ENCODE results near the gene HLA-DMA. TPM values are rescaled to one million over a fixed set of nuclear protein-coding genes. Genes with fewer than 3 reads are reported as not detected.
A peak's percentile ranks its signal among the peaks of the same experiment; 100 is the strongest.

HLA-DMA gene
- total and polyA plus RNA-seq, 5 experiments from 2014 or later: 23.7 to 39.7 (median 37.4) TPM

GRCh38 chr6:32905078-32905477 is 47.8 kb downstream of the HLA-DMA start:
- POLR2A ChIA-PET: interaction anchor here (0.9 to 2.5 kb wide), 3 partner anchors 8 to 67 kb away, joined by 3 to 13 read pairs (median 5); no protein-coding TSS in a partner anchor
- no peak for DNase-seq
- Mint-ChIP-seq H3K4me1 (no peaks in the 10 kb centered on the region), H3K36me3 (peaks cover 0 to 11% (median 6%) of the 10 kb centered on the region in 3 donors), H3K27me3 (no peaks in the 10 kb centered on the region), H3K9me3 (no peaks in the 10 kb centered on the region), H3K27ac (peak overlapping the region in 1 of 10 donors; percentile 21), H3K4me3 (no peak overlapping the region)
- ATAC-seq: no peak

- peak overlapping the region in 1 of 10 donors; percentile 32 for H3K27ac Mint-ChIP-seq
- H3K4me1 Mint-ChIP-seq: no peaks in the 10 kb centered on the region
- DNase-seq (no peak), ATAC-seq (no peak)
- H3K27me3 Mint-ChIP-seq: no peaks in the 10 kb centered on the region
- POLR2A ChIA-PET: interaction anchor here (0.9 to 2.5 kb wide), 2 partner anchors 9 to 10 kb away, joined by 3 to 13 read pairs; no protein-coding TSS in a partner anchor
- H3K36me3 Mint-ChIP-seq: peaks cover 0 to 11% (median 6%) of the 10 kb centered on the region in 3 donors
- no peaks in the 10 kb centered on the region for H3K9me3 Mint-ChIP-seq
- H3K4me3 Mint-ChIP-seq: no peak overlapping the region
Observed at GRCh38 chr6:32903952-32904351, 48.9 kb downstream of the HLA-DMA start.

Other genes starting within 250 kb of the HLA-DMA start
- 1 to 10 TPM; 1.1 to 1.6 TPM for gene HLA-DQA2, start 211.7 kb downstream of the HLA-DMA start, total RNA-seq
- 1 to 10 TPM in 1 of 3 donors, not detected in 2; 2.8 TPM for gene HLA-DQA2, start 211.7 kb downstream of the HLA-DMA start, polyA plus RNA-seq
- gene HLA-DQB2, start 189.6 kb downstream of the HLA-DMA start, total RNA-seq: 1 to 10 TPM in 1 of 2 experiments, under 1 TPM in 1; 0.74 to 1.2 TPM
- gene HLA-DQB2, start 189.6 kb downstream of the HLA-DMA start, polyA plus RNA-seq: 1 to 10 TPM in 1 of 3 donors, under 1 TPM in 1, not detected in 1; 0.91 to 2.2 TPM
- gene HLA-DOB, start 136.1 kb downstream of the HLA-DMA start, total RNA-seq: 1 to 10 TPM; 3.9 to 5.6 TPM
- under 1 TPM in 2 of 3 donors, not detected in 1; 0.43 to 0.75 TPM for gene HLA-DOB, start 136.1 kb downstream of the HLA-DMA start, polyA plus RNA-seq
- 100 to 1,000 TPM in 1 of 2 experiments, 10 to 100 TPM in 1; 96.2 to 117 TPM for gene TAP2, start 114.4 kb downstream of the HLA-DMA start, total RNA-seq
- 10 to 100 TPM; 24.2 to 36.6 (median 25.3) TPM for gene TAP2, start 114.4 kb downstream of the HLA-DMA start, polyA plus RNA-seq
- gene PSMB8, start 109.0 kb downstream of the HLA-DMA start, total RNA-seq: 100 to 1,000 TPM; 133 to 138 TPM
- 100 to 1,000 TPM; 350 to 386 (median 386) TPM for gene PSMB8, start 109.0 kb downstream of the HLA-DMA start, polyA plus RNA-seq
- 100 to 1,000 TPM; 113 TPM for gene TAP1, start 99.4 kb downstream of the HLA-DMA start, total RNA-seq
- gene TAP1, start 99.4 kb downstream of the HLA-DMA start, polyA plus RNA-seq: 100 to 1,000 TPM; 197 to 283 (median 230) TPM
- gene PSMB9, start 98.9 kb downstream of the HLA-DMA start, total RNA-seq: 100 to 1,000 TPM; 102 to 104 TPM
- 100 to 1,000 TPM; 402 to 432 (median 424) TPM for gene PSMB9, start 98.9 kb downstream of the HLA-DMA start, polyA plus RNA-seq
- gene HLA-DMB, start 12.1 kb downstream of the HLA-DMA start, total RNA-seq: 10 to 100 TPM; 23.0 to 23.5 TPM
- 10 to 100 TPM; 10.8 to 22.5 (median 16.8) TPM for gene HLA-DMB, start 12.1 kb downstream of the HLA-DMA start, polyA plus RNA-seq
- gene BRD2, start 15.5 kb upstream of the HLA-DMA start, total RNA-seq: 100 to 1,000 TPM; 454 to 455 TPM
- 10 to 100 TPM; 24.5 to 72.8 (median 29.8) TPM for gene BRD2, start 15.5 kb upstream of the HLA-DMA start, polyA plus RNA-seq
- gene HLA-DOA, start 56.5 kb upstream of the HLA-DMA start, total RNA-seq: 10 to 100 TPM; 50.7 to 51.7 TPM
- gene HLA-DOA, start 56.5 kb upstream of the HLA-DMA start, polyA plus RNA-seq: 10 to 100 TPM; 26.4 to 61.0 (median 33.2) TPM
- 10 to 100 TPM; 32.6 to 35.9 TPM for gene HLA-DPA1, start 120.6 kb upstream of the HLA-DMA start, total RNA-seq
- gene HLA-DPA1, start 120.6 kb upstream of the HLA-DMA start, polyA plus RNA-seq: 100 to 1,000 TPM in 1 of 3 donors, 10 to 100 TPM in 2; 19.5 to 121 (median 77.1) TPM
- gene HLA-DPB1, start 122.9 kb upstream of the HLA-DMA start, total RNA-seq: 10 to 100 TPM; 42.8 to 44.0 TPM
- gene HLA-DPB1, start 122.9 kb upstream of the HLA-DMA start, polyA plus RNA-seq: 100 to 1,000 TPM in 2 of 3 donors, 10 to 100 TPM in 1; 62.2 to 228 (median 186) TPM
- 1 to 10 TPM; 7.5 to 8.0 TPM for gene COL11A2, start 239.4 kb upstream of the HLA-DMA start, total RNA-seq
- gene COL11A2, start 239.4 kb upstream of the HLA-DMA start, polyA plus RNA-seq: under 1 TPM; 0.08 to 0.48 (median 0.13) TPM
- gene RXRB, start 247.6 kb upstream of the HLA-DMA start, total RNA-seq: 100 to 1,000 TPM; 126 to 127 TPM
- 10 to 100 TPM in 1 of 3 donors, 1 to 10 TPM in 2; 6.6 to 10.9 (median 7.3) TPM for gene RXRB, start 247.6 kb upstream of the HLA-DMA start, polyA plus RNA-seq
- gene SLC39A7, start 247.8 kb upstream of the HLA-DMA start, total RNA-seq: 10 to 100 TPM; 35.5 to 36.4 TPM
- gene SLC39A7, start 247.8 kb upstream of the HLA-DMA start, polyA plus RNA-seq: 10 to 100 TPM; 18.8 to 23.8 (median 21.8) TPM